GM12801 (cell line): ENCODE data around the gene UBASH3A.

ENCODE experiments used
- CTCF ChIP-seq: IDR thresholded peaks from one replicate; pipeline ENCODE4 v1.5.1; 2011; ENCODE audit warnings: control low read depth; ENCODE audit not compliant: insufficient read length; ENCODE audit errors: extremely low read depth

UBASH3A gene

DNA sequence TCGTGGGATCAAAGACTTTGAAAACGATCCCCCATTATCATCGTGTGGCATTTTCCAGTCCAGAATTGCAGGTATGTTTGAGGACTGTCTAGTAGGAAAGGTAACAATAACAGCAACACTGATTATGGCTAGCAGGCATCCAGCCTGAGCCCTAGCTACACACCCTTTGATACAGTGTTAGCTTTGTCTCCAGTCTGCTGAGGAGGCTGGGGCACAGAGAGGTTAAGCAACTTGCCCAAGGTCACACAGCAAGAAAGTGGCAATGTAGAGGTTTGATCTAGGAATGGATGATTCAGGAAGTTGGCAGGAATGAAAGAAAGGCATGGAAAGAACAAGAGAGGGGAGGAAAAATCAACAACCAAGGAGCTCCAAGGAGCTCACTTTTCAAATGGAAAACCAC lies 31.2 kb downstream of the UBASH3A start:
- TF ChIP-seq CTCF = no peak

DNA sequence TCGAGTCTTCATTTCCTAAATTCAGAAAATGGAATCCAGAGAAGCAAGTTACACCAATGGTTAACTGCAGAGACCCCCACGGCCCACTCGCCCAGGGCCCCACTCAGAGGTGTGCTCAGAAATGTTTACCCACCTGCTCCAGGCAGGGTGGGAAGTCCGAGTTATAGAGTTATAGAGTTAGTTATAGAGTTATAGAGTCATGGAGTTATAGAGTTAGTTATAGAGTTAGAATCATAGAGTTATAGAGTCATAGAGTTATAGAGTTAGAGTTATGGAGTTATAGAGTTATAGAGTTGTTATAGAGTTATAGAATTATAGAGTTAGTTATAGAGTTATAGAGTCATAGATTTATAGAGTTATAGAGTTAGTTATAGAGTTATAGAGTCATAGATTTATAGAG lies 31.7 kb downstream of the UBASH3A start:
- no peak for TF ChIP-seq CTCF

- TF ChIP-seq CTCF = no peak
Measured at GRCh38 chr21:42435833-42436232, 32.1 kb downstream of the UBASH3A start.

DNA sequence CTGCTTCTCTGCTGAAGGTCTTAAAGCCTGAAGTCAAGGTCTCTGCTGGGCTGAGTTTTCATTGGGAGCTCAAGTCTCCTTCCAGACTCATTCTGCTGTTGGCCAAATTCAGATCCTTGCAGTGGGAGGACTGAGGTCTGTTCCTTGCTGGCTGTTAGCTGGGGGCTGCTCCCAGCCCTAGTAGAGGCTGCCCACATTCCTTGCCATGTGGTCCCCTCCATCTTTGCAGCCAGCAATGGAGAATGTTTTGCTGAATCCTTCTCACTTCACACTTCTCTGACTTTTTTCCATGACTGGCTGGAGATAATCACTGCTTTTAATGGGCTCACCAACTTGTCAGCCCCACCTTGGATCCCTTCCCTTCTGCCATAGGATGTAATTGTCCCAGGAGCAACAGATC lies 33.2 kb downstream of the UBASH3A start:
- TF ChIP-seq CTCF = no peak

- no peak for TF ChIP-seq CTCF
Measured at GRCh38 chr21:42437786-42438185, 34.1 kb downstream of the UBASH3A start.

GRCh38 chr21:42438316-42439205 lies 34.9 kb downstream of the UBASH3A start:
- TF ChIP-seq CTCF = no peak

DNA sequence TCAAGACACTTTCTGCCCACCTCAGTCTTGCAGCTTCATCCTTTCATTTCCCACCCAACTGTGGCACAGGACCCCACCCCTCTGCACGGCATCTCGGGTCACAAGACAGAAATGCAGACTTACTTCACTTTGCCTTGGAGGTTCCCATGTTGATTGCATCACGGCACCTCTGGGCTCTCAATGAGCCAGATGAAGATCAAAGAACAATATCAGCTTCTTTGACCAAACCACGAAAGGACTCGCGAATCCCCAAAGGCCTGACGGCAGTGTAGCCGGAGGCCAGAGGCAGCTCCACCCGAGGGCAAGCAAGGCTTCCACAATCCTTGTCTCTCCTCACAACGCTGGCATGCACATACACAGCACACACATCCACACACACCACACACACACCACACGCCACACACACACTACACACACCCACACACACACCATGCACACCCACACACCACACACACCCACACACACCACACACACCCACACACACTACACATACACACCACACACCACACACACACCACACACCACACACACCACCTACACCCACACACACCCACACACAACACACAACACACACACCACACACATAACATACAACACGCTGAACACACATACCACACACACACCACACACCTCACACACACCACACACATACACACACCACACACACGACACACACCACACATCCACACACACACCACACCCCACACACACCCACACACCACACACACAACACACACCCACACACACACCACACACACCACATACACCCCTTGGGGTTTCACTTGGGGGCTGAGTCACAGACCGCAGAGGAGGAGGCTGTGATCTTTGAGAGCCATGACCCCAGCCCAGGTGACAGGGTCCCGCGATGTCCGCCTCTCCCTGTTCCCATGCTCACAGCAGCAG lies 35.8 kb downstream of the UBASH3A start:
- no peak for TF ChIP-seq CTCF
